HepG2 (cell line): ENCODE results near the gene MYOC. TPM values are rescaled to one million over a fixed set of nuclear protein-coding genes. Genes with fewer than 3 reads are reported as not detected.

ENCODE experiments used
- ATAC-seq: fragments of 200-7000 bp; cut with Tn5 transposase; 3 replicates; pipeline ENCODE4 v1.9.1; 2020; ENCODE audit warnings: mild to moderate bottlenecking, moderate library complexity
- BruUV-seq: library from RNA; stranded (reverse); fragments of 400-500 nt; replicated peaks from 2 replicates; lab custom pipeline; 2021; lab: Mats Ljungman, UMichigan
- CTCF ChIA-PET: fragments of 300-600 bp; formaldehyde crosslinking; extraction: SDS; loops from one replicate; lab custom pipeline; 2021; ENCODE audit warnings: low total read pairs, inconsistent platforms, low intra/inter-chr PET ratio; lab: Yijun Ruan, JAX
- POLR2A ChIA-PET: fragments of 350-600 bp; sonication (Branson Sonifier 250); formaldehyde crosslinking; loops from one replicate; lab custom pipeline; 2020; ENCODE audit warnings: antibody characterized with exemption, inconsistent platforms; lab: Yijun Ruan, JAX
- DNase-seq: peaks from one replicate; pipeline ENCODE4 v3.0.0-alpha.2; 2015; ENCODE audit warnings: low spot score
- FAIRE-seq: peaks from 3 replicates; lab custom pipeline; 2011; peaks lifted over from hg19 to GRCh38; lab: Jason Lieb, UNC
- H2AFZ ChIP-seq: one replicate; pipeline ENCODE4 v1.6.1; 2011; ENCODE audit warnings: low read length, inconsistent platforms
- H3K27ac ChIP-seq: fragments of 300-600 bp; 3 replicates; pipeline ENCODE4 v1.8.0; 2011; ENCODE audit warnings: mixed run types, mild to moderate bottlenecking, mixed read lengths, low read length, inconsistent platforms; ENCODE audit not compliant: insufficient read depth; ENCODE audit errors: extremely low read length
- H3K27me3 ChIP-seq, 2 experiments: fragments of 200-600 bp in 1 of 2; 2 replicates in 1 of 2; 3 replicates in 1 of 2; pipeline versions ENCODE4 v1.6.0 to v1.8.0; 2011; ENCODE audit warnings: low read length in 2 of 2, mild to moderate bottlenecking in 2 of 2, moderate library complexity in 2 of 2, inconsistent platforms in 1 of 2; ENCODE audit not compliant: insufficient read depth in 2 of 2, control insufficient read depth in 1 of 2
- H3K36me3 ChIP-seq, 2 experiments: fragments of 200-600 bp in 1 of 2; replicated peaks in 1 of 2; 2 replicates in 1 of 2; 3 replicates in 1 of 2; pipeline versions ENCODE4 v1.5.1 to v1.8.0; 2011; ENCODE audit warnings: low read length in 2 of 2, inconsistent platforms in 1 of 2; ENCODE audit not compliant: insufficient read depth in 2 of 2, control insufficient read depth in 1 of 2
- H3K4me1 ChIP-seq: 2 replicates; pipeline ENCODE4 v1.5.1; 2012; ENCODE audit warnings: low read length, inconsistent platforms; ENCODE audit not compliant: insufficient read depth
- H3K4me2 ChIP-seq: 2 replicates; pipeline ENCODE4 v1.6.0; 2011; ENCODE audit warnings: low read depth, low read length, inconsistent platforms
- H3K4me3 ChIP-seq, 3 experiments: fragments of 200-600 bp in 1 of 3; sonication (generic), shearing (Covaris generic) in 1 of 3; replicated peaks in 1 of 3; 2 replicates each; pipeline ENCODE4 v1.5.1; 2011 to 2016; ENCODE audit warnings: low read length in 3 of 3, inconsistent platforms in 2 of 3, low read depth in 2 of 3, mild to moderate bottlenecking in 2 of 3, control low read depth in 1 of 3, mixed read lengths in 1 of 3; ENCODE audit not compliant: insufficient read depth in 1 of 3
- H3K79me2 ChIP-seq: one replicate; pipeline ENCODE4 v1.6.1; 2011; ENCODE audit warnings: low read length, inconsistent platforms; ENCODE audit not compliant: insufficient read depth
- H3K9ac ChIP-seq: 2 replicates; pipeline ENCODE4 v1.6.0; 2011; ENCODE audit warnings: mild to moderate bottlenecking, low read depth, low read length, inconsistent platforms; ENCODE audit not compliant: insufficient read depth
- H3K9me3 ChIP-seq: 2 replicates; pipeline ENCODE4 v1.5.1; 2012; ENCODE audit warnings: mild to moderate bottlenecking, low read length
- H4K20me1 ChIP-seq: 2 replicates; pipeline ENCODE4 v1.6.0; 2011; ENCODE audit warnings: inconsistent platforms, mild to moderate bottlenecking, low read length, moderate library complexity; ENCODE audit not compliant: insufficient read depth
- BHLHE40 ChIP-seq: IDR thresholded peaks from 2 replicates; pipeline ENCODE4 v1.6.1; 2011; ENCODE audit warnings: low read length, improper control_type of control experiment
- GTF2F1 ChIP-seq: fragments of 150-350 bp; IDR thresholded peaks from 2 replicates; pipeline ENCODE4 v1.6.1; 2014; ENCODE audit warnings: low read length
- IKZF1 ChIP-seq: fragments of 450-650 bp; IDR thresholded peaks from 2 replicates; pipeline ENCODE4 v1.7.1; 2016
- MTERF4 ChIP-seq: sonication (generic); formaldehyde crosslinking; IDR thresholded peaks from 2 replicates; pipeline ENCODE4 v1.8.0; 2023; ENCODE audit warnings: mild to moderate bottlenecking, missing genetic modification reagents
- NR2F6 ChIP-seq, 2 experiments: IDR thresholded peaks; 2 replicates each; pipeline ENCODE4 v1.6.1; 2016; ENCODE audit warnings: antibody characterized with exemption in 1 of 2, mild to moderate bottlenecking in 1 of 2
- PHF5A ChIP-seq: IDR thresholded peaks from one replicate; pipeline ENCODE4 v1.6.1; 2018; ENCODE audit warnings: low read depth, missing genetic modification reagents; ENCODE audit not compliant: unreplicated experiment
- PITX1 ChIP-seq: sonication (generic); formaldehyde crosslinking; IDR thresholded peaks from 2 replicates; pipeline ENCODE4 v1.5.1; 2020; ENCODE audit warnings: mild to moderate bottlenecking, missing genetic modification reagents
- RBM22 ChIP-seq: fragments of 200-400 bp; formaldehyde crosslinking; optimal IDR thresholded peaks from 2 replicates; pipeline ENCODE3; 2017; ENCODE audit warnings: mild to moderate bottlenecking, low read length, moderate library complexity
- SIN3B ChIP-seq: fragments of 150-350 bp; IDR thresholded peaks from 2 replicates; pipeline ENCODE4 v1.6.1; 2014; ENCODE audit warnings: low read length
- STAT5B ChIP-seq: sonication (generic); formaldehyde crosslinking; IDR thresholded peaks from 2 replicates; pipeline ENCODE4 v1.4.0; 2020; ENCODE audit warnings: missing genetic modification reagents
- TRIM24 ChIP-seq: sonication (generic); formaldehyde crosslinking; IDR thresholded peaks from 2 replicates; pipeline ENCODE4 v1.8.0; 2022; ENCODE audit warnings: mild to moderate bottlenecking, missing genetic modification reagents
- TSC22D2 ChIP-seq: sonication (generic); formaldehyde crosslinking; IDR thresholded peaks from 2 replicates; pipeline ENCODE4 v1.5.1; 2020; ENCODE audit warnings: missing genetic modification reagents, mild to moderate bottlenecking, borderline replicate concordance
- ZBTB14 ChIP-seq: sonication (generic); formaldehyde crosslinking; IDR thresholded peaks from 2 replicates; pipeline ENCODE4 v1.4.0; 2020; ENCODE audit warnings: missing genetic modification reagents
- ZBTB26 ChIP-seq: IDR thresholded peaks from 2 replicates; pipeline ENCODE4 v1.6.1; 2016; ENCODE audit warnings: missing compliant biosample characterization, missing genetic modification reagents, borderline replicate concordance
- ZFP82 ChIP-seq: sonication (generic); formaldehyde crosslinking; IDR thresholded peaks from 2 replicates; pipeline ENCODE4 v1.5.1; 2020; ENCODE audit warnings: mild to moderate bottlenecking, missing genetic modification reagents, borderline replicate concordance
- ZHX1 ChIP-seq: sonication (generic); formaldehyde crosslinking; IDR thresholded peaks from 2 replicates; pipeline ENCODE4 v1.8.1; 2022; ENCODE audit warnings: low read depth, mild to moderate bottlenecking, missing genetic modification reagents
- ZNF652 ChIP-seq: IDR thresholded peaks from 2 replicates; pipeline ENCODE4 v1.6.1; 2016; ENCODE audit warnings: low read depth, borderline replicate concordance
- ZNF678 ChIP-seq: sonication (generic); formaldehyde crosslinking; IDR thresholded peaks from 2 replicates; pipeline ENCODE4 v1.4.0; 2020; ENCODE audit warnings: mild to moderate bottlenecking, missing genetic modification reagents
- ZNF788 ChIP-seq: sonication (generic); formaldehyde crosslinking; IDR thresholded peaks from 2 replicates; pipeline ENCODE4 v1.5.0; 2020; ENCODE audit warnings: mild to moderate bottlenecking, missing genetic modification reagents, borderline replicate concordance
- WGBS: methylation state at CpG from one replicate; pipeline ENCODE4 v1.1.6; 2017; ENCODE audit warnings: low lambda C conversion rate; 5-methylcytosine and 5-hydroxymethylcytosine counted together
- in situ Hi-C: cut with HindIII; loops from 2 replicates; pipeline ENCODE4 v1.10.0; 2017; ENCODE audit warnings: low pct_unique_long_range_greater_than_20kb; ENCODE audit not compliant: extremely low pct_ligation_motif_present
- intact Hi-C: fragments of 100-400 bp; cut with micrococcal nuclease; formaldehyde crosslinking; loops from one replicate; pipeline ENCODE4 v1.10.0; 2022; ENCODE audit not compliant: unreplicated experiment
- polyA plus RNA-seq, 8 experiments: library from polyadenylated mRNA; depleted of rRNA in 3 of 8; stranded (reverse) in 7 of 8; unstranded in 1 of 8; fragments of >200 nt; fragmentation: Illumina TruSeq in 4 of 8; extraction: Trizol in 4 of 8; gene quantifications; 2 replicates each; pipeline versions ENCODE4 v1.2.1 to v1.2.3, GENCODE V29; 2011 to 2016; ENCODE audit warnings: low read depth in 4 of 8, missing spikeins in 1 of 8, mixed read lengths in 1 of 8; ENCODE audit not compliant: insufficient read depth in 1 of 8
- total RNA-seq, 5 experiments: library from RNA; depleted of rRNA; stranded (reverse); fragments of >200 nt; fragmentation: Illumina TruSeq; extraction: Trizol; gene quantifications; 2 replicates each; pipeline ENCODE4 v1.2.3, GENCODE V29; 2016; ENCODE audit warnings: low read depth in 1 of 5

The MYOC gene
- total and polyA plus RNA-seq, 2 of the 13 experiments (the other 11 are each of a cell fraction or from before 2014, with no cell fraction given) = not detected

- H3K27ac ChIP-seq = no peak overlapping the region
- ATAC-seq (no peak), DNase-seq (no peak), FAIRE-seq (no peak)
- no peaks in the 10 kb centered on the region for H3K36me3 ChIP-seq
- TF ChIP-seq PHF5A (CRISPR knock-in tag) (no peak), STAT5B (CRISPR knock-in tag) (no peak), IKZF1 (no peak), ZBTB26 (CRISPR knock-in tag) (no peak), NR2F6 (IDR thresholded peaks at IDR 0.05) (no peak), NR2F6 (CRISPR knock-in tag; IDR thresholded peaks at IDR 0.05) (no peak), ZNF788 (CRISPR knock-in tag) (no peak), GTF2F1 (no peak), MTERF4 (CRISPR knock-in tag) (no peak), TRIM24 (CRISPR knock-in tag) (no peak), ZHX1 (no peak), ZNF678 (CRISPR knock-in tag) (no peak), RBM22 (no peak), ZBTB14 (CRISPR knock-in tag) (no peak), PITX1 (CRISPR knock-in tag) (no peak), SIN3B (no peak), ZFP82 (no peak), ZNF652 (CRISPR knock-in tag) (no peak), BHLHE40 (no peak), TSC22D2 (CRISPR knock-in tag) (no peak)
- 30% methylated on average over 1 of the region's 1 CpG for WGBS
- H3K79me2 ChIP-seq = no peaks in the 10 kb centered on the region
- H2AFZ ChIP-seq = no peak overlapping the region
- POLR2A ChIA-PET = no interaction called here
- in situ Hi-C loops = loop anchor here (10.0 kb wide), 2 partner anchors 69 to 339 kb away; no protein-coding TSS in a partner anchor
- no peak overlapping the region for H3K9ac ChIP-seq
- H3K27me3 ChIP-seq = no peaks in the 10 kb centered on the region
- no peak overlapping the region for H3K4me2 ChIP-seq
- H3K9me3 ChIP-seq = no peaks in the 10 kb centered on the region
- no peak overlapping the region for H3K4me3 ChIP-seq
- intact Hi-C loops = loop anchor here (10.0 kb wide), 1 partner anchor 139 kb away; the partner anchor contains the start of gene METTL13
- CTCF ChIA-PET = no interaction called here
- no TSS peak for BruUV-seq
- peaks cover 8% of the 10 kb centered on the region; the same call in 1 of the 2 replicates for H3K4me1 ChIP-seq
- H4K20me1 ChIP-seq = no peaks in the 10 kb centered on the region
Observed at GRCh38 chr1:171646249-171646560, 6.3 kb downstream of the MYOC start.
